ENCODE measurements around the gene TCTA. TPM values are rescaled to one million over a fixed set of nuclear protein-coding genes. Genes with fewer than 3 reads are reported as not detected.

TCTA gene
- total RNA-seq, 1 experiment from 2014 or later, result 17.2 TPM

- no TSS peak for BruUV-seq (replicated peaks)
- ChIA-PET POLR2A (interaction anchor here (0.6 to 3.2 kb wide), 21 partner anchors 9 to 565 kb away, joined by 3 to 49 read pairs (median 12); partner anchors contain the start of genes AMT, DAG1, GPX1 and NDUFAF3), CTCF (interaction anchor here (0.7 to 1.9 kb wide), 5 partner anchors 8 to 243 kb away, joined by 3 to 6 read pairs (median 4); partner anchors contain the start of gene NICN1)
- no peak for DNase-seq (ENCODE audit: unreplicated experiment)
- peak overlapping the region; percentile 90 for H3K4me3 Mint-ChIP-seq (ENCODE audit: unreplicated experiment)
- H3K4me1 Mint-ChIP-seq (ENCODE audit: insufficient read depth, unreplicated experiment), result peaks cover 25% of the 10 kb centered on the region
- H3K27ac Mint-ChIP-seq (ENCODE audit: low read depth, unreplicated experiment), result peak overlapping the region; percentile 94
- TF ChIP-seq, protein P1, sequence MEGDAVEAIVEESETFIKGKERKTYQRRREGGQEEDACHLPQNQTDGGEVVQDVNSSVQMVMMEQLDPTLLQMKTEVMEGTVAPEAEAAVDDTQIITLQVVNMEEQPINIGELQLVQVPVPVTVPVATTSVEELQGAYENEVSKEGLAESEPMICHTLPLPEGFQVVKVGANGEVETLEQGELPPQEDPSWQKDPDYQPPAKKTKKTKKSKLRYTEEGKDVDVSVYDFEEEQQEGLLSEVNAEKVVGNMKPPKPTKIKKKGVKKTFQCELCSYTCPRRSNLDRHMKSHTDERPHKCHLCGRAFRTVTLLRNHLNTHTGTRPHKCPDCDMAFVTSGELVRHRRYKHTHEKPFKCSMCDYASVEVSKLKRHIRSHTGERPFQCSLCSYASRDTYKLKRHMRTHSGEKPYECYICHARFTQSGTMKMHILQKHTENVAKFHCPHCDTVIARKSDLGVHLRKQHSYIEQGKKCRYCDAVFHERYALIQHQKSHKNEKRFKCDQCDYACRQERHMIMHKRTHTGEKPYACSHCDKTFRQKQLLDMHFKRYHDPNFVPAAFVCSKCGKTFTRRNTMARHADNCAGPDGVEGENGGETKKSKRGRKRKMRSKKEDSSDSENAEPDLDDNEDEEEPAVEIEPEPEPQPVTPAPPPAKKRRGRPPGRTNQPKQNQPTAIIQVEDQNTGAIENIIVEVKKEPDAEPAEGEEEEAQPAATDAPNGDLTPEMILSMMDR (IDR thresholded peaks at IDR 0.05; ENCODE audit: unreplicated experiment), result no peak
- H3K9me3 Mint-ChIP-seq (ENCODE audit: unreplicated experiment), result no peaks in the 10 kb centered on the region
- intact Hi-C loops (cut with micrococcal nuclease), result loop anchor here (1.0 to 5.0 kb wide), 5 partner anchors 17 to 66 kb away; partner anchors contain the start of genes GPX1 and NICN1
- peaks cover 24% of the 10 kb centered on the region for H3K36me3 Mint-ChIP-seq (ENCODE audit: insufficient read depth, unreplicated experiment)
- H3K27me3 Mint-ChIP-seq (ENCODE audit: insufficient read depth, unreplicated experiment), result no peaks in the 10 kb centered on the region
These were observed 562 bp downstream of the TCTA start for GRCh38 chr3:49412632-49413337.

DNA sequence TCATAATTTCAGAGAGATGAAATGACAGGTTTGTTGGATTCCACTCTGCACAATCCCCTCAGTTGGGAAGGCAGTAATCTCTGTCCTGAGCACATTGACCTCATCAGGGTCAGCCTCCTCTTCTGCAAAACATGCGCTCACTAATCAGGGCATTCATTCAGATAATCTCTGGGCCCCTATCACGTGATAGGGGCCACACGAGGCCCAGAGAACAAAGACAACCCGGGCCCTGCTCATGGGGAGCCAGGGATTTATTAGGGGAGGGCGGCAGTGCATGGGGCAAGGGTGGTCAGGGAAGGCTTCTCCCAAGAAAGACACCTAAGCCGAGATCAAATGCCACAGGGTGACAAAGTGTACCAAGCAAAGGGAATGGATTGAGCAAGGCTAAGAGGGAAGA is 1.1 kb downstream of the TCTA start:
- TF ChIP-seq, protein P1 (IDR thresholded peaks at IDR 0.05; ENCODE audit: unreplicated experiment), result no peak
- ChIA-PET POLR2A (interaction anchor here (0.6 to 3.2 kb wide), 6 partner anchors 12 to 320 kb away, joined by 4 to 49 read pairs (median 20); partner anchors contain the start of genes GPX1, NICN1 and QRICH1), CTCF (interaction anchor here (0.7 to 1.9 kb wide), 4 partner anchors 15 to 244 kb away, joined by 3 to 6 read pairs (median 4); partner anchors contain the start of gene NICN1)
- Mint-ChIP-seq H3K4me3 (ENCODE audit: unreplicated experiment) (peak overlapping the region; percentile 90), H3K4me1 (ENCODE audit: insufficient read depth, unreplicated experiment) (peaks cover 23% of the 10 kb centered on the region), H3K36me3 (ENCODE audit: insufficient read depth, unreplicated experiment) (peaks cover 24% of the 10 kb centered on the region), H3K27ac (ENCODE audit: low read depth, unreplicated experiment) (peak overlapping the region; percentile 94), H3K9me3 (ENCODE audit: unreplicated experiment) (no peaks in the 10 kb centered on the region), H3K27me3 (ENCODE audit: insufficient read depth, unreplicated experiment) (no peaks in the 10 kb centered on the region)
- no peak for DNase-seq (ENCODE audit: unreplicated experiment)
- intact Hi-C loops (cut with micrococcal nuclease), result loop anchor here (2.0 to 5.0 kb wide), 2 partner anchors 36 to 67 kb away; no protein-coding TSS in a partner anchor
- no TSS peak for BruUV-seq (replicated peaks)

- intact Hi-C loops (cut with micrococcal nuclease), result loop anchor here (1.0 to 5.0 kb wide), 2 partner anchors 35 to 37 kb away; no protein-coding TSS in a partner anchor
- no peak for DNase-seq (ENCODE audit: unreplicated experiment)
- ChIA-PET CTCF (interaction anchor here (0.9 kb wide), 1 partner anchor 282 kb away, joined by 3 read pairs; the partner anchor contains the start of gene LAMB2), POLR2A (no interaction called here)
- Mint-ChIP-seq H3K27me3 (ENCODE audit: insufficient read depth, unreplicated experiment) (no peaks in the 10 kb centered on the region), H3K27ac (ENCODE audit: low read depth, unreplicated experiment) (no peak overlapping the region), H3K9me3 (ENCODE audit: unreplicated experiment) (no peaks in the 10 kb centered on the region), H3K4me3 (ENCODE audit: unreplicated experiment) (no peak overlapping the region), H3K4me1 (ENCODE audit: insufficient read depth, unreplicated experiment) (peaks cover 17% of the 10 kb centered on the region), H3K36me3 (ENCODE audit: insufficient read depth, unreplicated experiment) (peaks cover 28% of the 10 kb centered on the region)
- TF ChIP-seq, protein P1 (IDR thresholded peaks at IDR 0.05; ENCODE audit: unreplicated experiment), result no peak
- BruUV-seq (replicated peaks), result no TSS peak
These were observed 2.5 kb downstream of the TCTA start for GRCh38 chr3:49414753-49415152.

- DNase-seq (ENCODE audit: unreplicated experiment), result no peak
- Mint-ChIP-seq H3K27ac (ENCODE audit: low read depth, unreplicated experiment) (peak overlapping the region; percentile 55), H3K4me3 (ENCODE audit: unreplicated experiment) (no peak overlapping the region), H3K4me1 (ENCODE audit: insufficient read depth, unreplicated experiment) (peaks cover 18% of the 10 kb centered on the region), H3K9me3 (ENCODE audit: unreplicated experiment) (no peaks in the 10 kb centered on the region), H3K27me3 (ENCODE audit: insufficient read depth, unreplicated experiment) (no peaks in the 10 kb centered on the region), H3K36me3 (ENCODE audit: insufficient read depth, unreplicated experiment) (peaks cover 23% of the 10 kb centered on the region)
- CTCF ChIA-PET, result interaction anchor here (0.5 to 1.3 kb wide), 7 partner anchors 12 to 676 kb away, joined by 3 to 6 read pairs (median 4); no protein-coding TSS in a partner anchor
- POLR2A ChIA-PET, result interaction anchor here (1.5 to 1.6 kb wide), 3 partner anchors 10 to 54 kb away, joined by 4 to 9 read pairs (median 4); partner anchors contain the start of genes DAG1 and NICN1
- TF ChIP-seq, protein P1 (IDR thresholded peaks at IDR 0.05; ENCODE audit: unreplicated experiment), result no peak
- intact Hi-C loops (cut with micrococcal nuclease), result loop anchor here (1.0 kb wide), 1 partner anchor 33 kb away; no protein-coding TSS in a partner anchor
- no TSS peak for BruUV-seq (replicated peaks)
These were observed 3.8 kb downstream of the TCTA start for GRCh38 chr3:49415931-49416601.
